Transverse colon (tissue), 4 donors: ENCODE data around the gene GBF1.

Experiments used
- POLR2AphosphoS5 ChIP-seq, 3 donors: sonication (generic); formaldehyde crosslinking; IDR thresholded peaks; one replicate each; pipeline ENCODE4 v1.6.1; 2016; ENCODE audit warnings: antibody characterized with exemption in 3 of 3
- TF ChIP-seq, protein P1 (sequence below), 5 experiments: fragments of 200-600 bp in 3 of 5; fragments of 450-650 bp in 2 of 5; sonication (generic) in 3 of 5; IDR thresholded peaks; 1 replicate in 2 of 5; 2 replicates in 3 of 5; pipeline ENCODE4 v1.5.1; 2016 to 2017; ENCODE audit warnings: antibody characterized with exemption in 5 of 5, inconsistent platforms in 3 of 5, mild to moderate bottlenecking in 2 of 5, moderate library complexity in 1 of 5

DNA sequence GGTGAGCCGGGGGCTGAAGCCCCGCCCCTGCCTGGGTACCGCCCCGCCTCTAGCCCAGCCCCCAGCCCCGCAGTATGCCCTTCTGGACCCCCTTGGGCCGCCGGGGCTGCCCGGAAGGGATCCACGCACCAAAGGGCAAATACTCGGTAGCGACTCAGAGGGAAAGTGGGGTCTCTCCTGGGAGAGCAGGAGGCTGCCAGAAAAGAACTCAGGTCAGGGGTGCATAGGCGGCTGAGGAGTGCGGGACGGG lies 176.1 kb downstream of the GBF1 start:
- TF ChIP-seq, protein P1, sequence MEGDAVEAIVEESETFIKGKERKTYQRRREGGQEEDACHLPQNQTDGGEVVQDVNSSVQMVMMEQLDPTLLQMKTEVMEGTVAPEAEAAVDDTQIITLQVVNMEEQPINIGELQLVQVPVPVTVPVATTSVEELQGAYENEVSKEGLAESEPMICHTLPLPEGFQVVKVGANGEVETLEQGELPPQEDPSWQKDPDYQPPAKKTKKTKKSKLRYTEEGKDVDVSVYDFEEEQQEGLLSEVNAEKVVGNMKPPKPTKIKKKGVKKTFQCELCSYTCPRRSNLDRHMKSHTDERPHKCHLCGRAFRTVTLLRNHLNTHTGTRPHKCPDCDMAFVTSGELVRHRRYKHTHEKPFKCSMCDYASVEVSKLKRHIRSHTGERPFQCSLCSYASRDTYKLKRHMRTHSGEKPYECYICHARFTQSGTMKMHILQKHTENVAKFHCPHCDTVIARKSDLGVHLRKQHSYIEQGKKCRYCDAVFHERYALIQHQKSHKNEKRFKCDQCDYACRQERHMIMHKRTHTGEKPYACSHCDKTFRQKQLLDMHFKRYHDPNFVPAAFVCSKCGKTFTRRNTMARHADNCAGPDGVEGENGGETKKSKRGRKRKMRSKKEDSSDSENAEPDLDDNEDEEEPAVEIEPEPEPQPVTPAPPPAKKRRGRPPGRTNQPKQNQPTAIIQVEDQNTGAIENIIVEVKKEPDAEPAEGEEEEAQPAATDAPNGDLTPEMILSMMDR (IDR thresholded peaks at IDR 0.05) = no peak
- no peak for TF ChIP-seq POLR2AphosphoS5 (IDR thresholded peaks at IDR 0.05)
